ENCODE results near the gene PSRC1. TPM values are rescaled to one million over a fixed set of nuclear protein-coding genes. Genes with fewer than 3 reads are reported as not detected.

PSRC1 gene
- total RNA-seq, 1 experiment from 2014 or later = 60.3 TPM

GRCh38 chr1:109309347-109309746 is 26.4 kb upstream of the PSRC1 start:
- Histone ChIP-seq H3K4ac (ENCODE audit: low read depth, low read length) (no peak overlapping the region), H4K5ac (ENCODE audit: insufficient read length, low read depth, low read length) (no peak overlapping the region), H3K4me1 (ENCODE audit: insufficient read depth, low read length) (no peaks in the 10 kb centered on the region; the same call in 1 of the 2 replicates), H3K4me2 (ENCODE audit: insufficient read depth, insufficient read length, low read length) (no peak overlapping the region), H3K27ac (ENCODE audit: insufficient read length, low read depth, low read length) (no peak overlapping the region), H2BK20ac (ENCODE audit: low read depth, low read length, poor library complexity, severe bottlenecking) (no peak overlapping the region), H2BK12ac (ENCODE audit: insufficient read length, low read depth, low read length) (no peak overlapping the region), H3K9me3 (ENCODE audit: control insufficient read depth, low read depth, low read length) (no peaks in the 10 kb centered on the region), H4K91ac (ENCODE audit: insufficient read length, low read depth, low read length) (no peak overlapping the region), H2AFZ (ENCODE audit: low read length) (no peak overlapping the region), H2BK120ac (ENCODE audit: low read depth, low read length, poor library complexity, severe bottlenecking) (no peak overlapping the region), H2BK15ac (ENCODE audit: low read depth, low read length) (no peak overlapping the region), H3K9ac (ENCODE audit: extremely low read depth, insufficient read length, low read length) (no peak overlapping the region), H3K27me3 (ENCODE audit: insufficient read depth, low read length) (no peaks in the 10 kb centered on the region), H3K23me2 (ENCODE audit: insufficient read length, low read depth, low read length, poor library complexity, severe bottlenecking) (no peaks in the 10 kb centered on the region), H3K79me2 (ENCODE audit: insufficient read depth, low read length) (no peaks in the 10 kb centered on the region), H3K23ac (ENCODE audit: insufficient read length, low read depth, low read length) (no peak overlapping the region), H4K20me1 (ENCODE audit: control insufficient read depth, insufficient read depth, insufficient read length) (no peaks in the 10 kb centered on the region), H2AK5ac (ENCODE audit: insufficient read length, low read length) (no peak overlapping the region), H4K8ac (replicated peaks; ENCODE audit: insufficient read length, low read depth, low read length) (no peak overlapping the region), H2BK5ac (ENCODE audit: insufficient read length, low read length) (no peak overlapping the region), H3K18ac (ENCODE audit: insufficient read length, low read depth, low read length) (no peak overlapping the region), H3K56ac (ENCODE audit: insufficient read length, low read depth, low read length) (no peak overlapping the region), H3T11ph (ENCODE audit: low read length) (no peak overlapping the region), H3K79me1 (ENCODE audit: insufficient read depth, low read depth, low read length, poor library complexity, severe bottlenecking) (no peaks in the 10 kb centered on the region), H3K14ac (ENCODE audit: insufficient read depth, low read length) (no peak overlapping the region)
- Mint-ChIP-seq H3K27ac (0 out of 7 replicates have a peak overlapping the region, but pooled peaks of 1 of the 3 experiments have one; percentile 23), H3K4me1 (peaks cover 20% of the 10 kb centered on the region in 2 experiments), H3K27me3 (ENCODE audit: low read depth) (no peaks in the 10 kb centered on the region), H3K4me3 (no peak overlapping the region), H3K36me3 (ENCODE audit: insufficient read depth in 1 of 3, low read depth in 3 of 3) (peaks cover 5 to 22% (median 15%) of the 10 kb centered on the region in 3 experiments; a peak in 6 of 7 replicates), H3K9me3 (no peaks in the 10 kb centered on the region)
- TF ChIP-seq CTCF (conservative IDR thresholded peaks at IDR 0.05) = no peak
- WGBS (ENCODE audit: extremely low coverage, insufficient read length, low lambda C conversion rate) = no CpG with 5 or more reads among the region's 2 CpGs
- DNase-seq = no peak

Data from H9 (cell line).